NCI-H526 treated with DMSO at 0.1 percent for 48 hours (cell line): ENCODE measurements around the gene STX16.
A peak's percentile ranks its signal among the peaks of the same experiment; 100 is the strongest.

ENCODE experiments used
- DNase-seq: peaks from one replicate; lab custom pipeline; 2025; lab: John Stamatoyannopoulos, UW

Gene STX16

DNA sequence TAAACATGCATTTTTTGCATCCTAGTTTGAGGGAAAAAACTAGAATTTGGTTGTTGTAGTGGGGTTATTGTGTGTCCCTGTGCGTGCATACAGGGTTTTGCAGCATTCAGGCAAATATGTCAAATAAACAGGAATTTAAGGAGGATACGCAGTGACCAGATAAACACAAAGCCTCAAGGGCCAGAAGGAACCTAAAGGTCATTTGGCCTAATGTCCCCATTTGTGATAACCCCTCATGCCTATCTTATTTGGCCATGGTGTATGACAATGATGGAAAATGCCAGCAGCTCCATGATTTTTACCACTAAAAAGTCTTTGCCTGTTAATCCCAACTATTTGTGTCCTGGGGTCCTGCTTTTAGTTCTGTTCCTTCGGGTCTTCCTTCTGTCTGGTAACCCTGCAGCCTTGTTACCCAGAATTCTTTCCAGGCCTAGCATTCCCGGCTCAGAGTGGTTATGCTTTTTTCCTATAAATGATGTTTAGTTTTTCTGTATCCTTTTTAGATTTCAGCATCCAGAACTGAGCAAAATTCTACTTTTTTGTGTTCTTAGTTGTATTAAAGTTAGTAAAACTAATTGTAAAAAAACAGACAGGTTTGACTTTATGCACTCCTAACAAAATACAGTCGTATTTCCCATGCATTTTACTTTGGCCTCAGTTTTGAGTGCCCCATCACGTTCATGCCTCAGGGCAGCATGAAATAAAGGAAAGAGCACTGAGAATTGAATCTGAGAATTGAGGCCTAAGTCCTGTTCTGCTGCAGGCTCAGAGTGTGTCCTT, 4.4 kb downstream of the STX16 start:
- DNase-seq: no peak

DNA sequence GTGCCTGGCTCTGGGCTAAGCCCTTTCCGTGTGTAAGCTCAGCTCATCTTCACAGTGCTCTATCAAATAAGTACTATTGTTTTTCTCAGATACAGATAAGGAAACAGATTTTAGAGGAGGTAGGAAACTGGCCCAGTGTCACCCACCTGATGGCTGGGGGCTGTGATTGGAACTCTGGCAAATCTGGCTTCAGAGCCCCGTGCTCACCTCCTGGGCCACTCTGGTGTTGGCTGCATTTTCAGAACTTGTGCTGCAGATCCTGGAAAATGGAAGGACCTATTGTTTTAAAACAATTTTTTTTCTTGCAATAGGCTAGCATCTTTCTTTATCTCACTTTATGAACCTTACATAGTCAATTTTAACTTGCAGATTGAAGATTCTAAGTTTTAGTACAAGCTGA, 5.7 kb downstream of the STX16 start:
- DNase-seq: no peak

DNA sequence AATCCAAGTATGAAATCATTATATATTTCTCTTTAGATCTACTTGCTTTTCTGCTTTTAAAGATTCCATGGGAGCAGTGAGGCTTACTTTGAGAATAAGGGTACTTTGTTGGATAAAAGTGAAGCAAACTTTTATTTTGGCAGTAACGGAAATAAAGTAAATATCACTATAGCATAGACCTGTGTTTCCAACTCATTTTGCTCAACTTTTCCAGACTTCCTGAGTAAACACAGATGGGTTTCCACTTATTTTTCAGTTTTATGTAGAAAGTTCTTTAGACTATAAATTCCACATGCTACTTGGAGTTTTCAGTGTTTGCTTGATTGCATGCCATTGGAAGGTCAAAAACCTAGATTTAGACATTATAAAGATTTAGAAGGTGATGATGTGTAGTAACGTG, 6.2 kb downstream of the STX16 start:
- DNase-seq: no peak

DNA sequence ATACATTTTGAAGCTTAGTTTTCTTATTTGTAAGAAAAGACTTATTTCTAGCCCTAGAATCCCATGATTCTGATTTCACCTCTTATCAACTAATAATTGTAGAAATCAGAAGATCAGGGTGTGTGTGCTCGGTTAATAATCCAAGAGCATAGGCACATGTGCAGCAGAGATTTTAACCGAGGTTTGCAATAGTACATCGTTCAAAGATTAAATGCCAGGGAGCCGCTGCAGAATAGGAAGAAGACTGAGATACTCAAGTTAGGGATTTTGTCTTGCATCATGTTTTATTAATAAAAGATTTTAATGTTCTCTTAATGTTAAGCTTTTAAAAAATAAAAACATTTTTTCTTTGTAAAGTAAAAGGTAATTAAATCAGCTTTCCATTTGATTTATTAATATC, 6.9 kb downstream of the STX16 start:
- no peak for DNase-seq

DNA sequence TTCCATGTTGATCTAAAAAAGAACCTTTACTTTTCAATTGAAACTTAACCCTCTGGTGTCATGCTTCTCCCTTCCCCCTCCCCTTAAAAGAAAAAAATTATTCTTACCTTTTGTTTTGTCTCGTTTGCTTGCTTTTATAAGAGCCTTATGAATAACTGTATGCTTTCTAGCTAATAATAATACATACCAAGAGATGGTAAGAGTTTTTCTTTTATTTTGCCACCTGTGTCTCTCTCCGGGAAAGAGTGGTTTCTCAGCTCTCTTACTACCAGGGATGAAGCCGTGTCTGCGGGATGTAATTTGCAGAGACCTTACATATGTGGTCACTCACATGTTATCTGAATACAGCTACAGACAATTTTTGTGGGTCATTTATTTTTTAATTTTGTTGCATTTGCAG, 7.7 kb downstream of the STX16 start:
- no peak for DNase-seq

DNA sequence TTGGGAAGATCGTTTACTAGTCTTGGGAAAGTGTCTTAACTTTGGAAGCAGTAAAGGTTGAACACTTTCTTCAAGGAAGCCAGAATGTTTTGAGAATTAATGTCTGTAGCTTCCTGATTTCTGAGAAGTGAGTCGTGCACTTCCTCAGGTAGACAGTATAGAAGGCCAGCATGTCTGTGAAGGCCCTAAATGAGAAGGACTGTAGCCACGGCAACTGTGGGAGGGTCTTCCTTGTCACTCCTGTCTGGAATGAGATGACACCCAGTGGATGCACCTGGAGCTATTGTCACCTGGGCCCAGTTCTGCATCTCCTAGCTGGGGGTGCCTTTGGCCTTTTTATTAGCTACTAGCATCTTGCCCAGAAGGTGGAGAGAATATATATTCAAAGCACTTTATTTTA, 8.8 kb downstream of the STX16 start:
- DNase-seq: no peak

DNA sequence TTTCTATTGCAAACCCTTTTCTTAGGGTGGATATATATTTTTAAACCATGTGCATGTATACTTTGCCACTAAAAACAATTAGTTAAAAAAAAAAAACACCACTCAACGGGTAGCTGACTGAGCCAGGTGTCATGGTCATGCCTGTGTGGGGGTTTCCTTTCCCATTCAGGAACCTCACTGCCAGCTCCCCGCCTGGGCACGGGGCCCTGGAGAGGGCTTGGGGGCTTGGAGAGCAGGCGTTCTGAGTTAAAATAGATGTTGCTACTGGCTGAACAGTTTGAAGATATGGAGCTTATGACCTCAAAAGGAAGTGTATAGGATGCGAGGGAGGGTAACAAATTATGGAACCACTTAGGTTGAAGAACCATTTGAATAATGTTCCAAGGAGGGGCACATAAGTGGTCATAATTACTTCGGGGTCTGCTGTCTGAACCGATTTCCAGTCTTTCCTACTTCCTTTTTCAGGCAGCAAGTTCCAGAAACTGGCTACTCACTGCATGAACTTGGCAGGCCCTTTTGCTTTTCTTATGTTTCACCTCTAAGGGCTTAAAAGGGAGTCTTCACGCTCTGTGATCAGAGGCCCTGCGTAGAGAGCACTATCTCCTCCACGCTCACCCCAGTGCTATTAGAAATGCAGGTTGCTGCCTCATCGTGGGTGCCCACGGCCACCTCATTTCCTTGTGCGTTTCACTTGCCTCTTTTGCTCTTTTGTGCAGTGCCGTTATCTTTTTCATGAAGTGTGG, 9.9 kb downstream of the STX16 start:
- DNase-seq: no peak

DNA sequence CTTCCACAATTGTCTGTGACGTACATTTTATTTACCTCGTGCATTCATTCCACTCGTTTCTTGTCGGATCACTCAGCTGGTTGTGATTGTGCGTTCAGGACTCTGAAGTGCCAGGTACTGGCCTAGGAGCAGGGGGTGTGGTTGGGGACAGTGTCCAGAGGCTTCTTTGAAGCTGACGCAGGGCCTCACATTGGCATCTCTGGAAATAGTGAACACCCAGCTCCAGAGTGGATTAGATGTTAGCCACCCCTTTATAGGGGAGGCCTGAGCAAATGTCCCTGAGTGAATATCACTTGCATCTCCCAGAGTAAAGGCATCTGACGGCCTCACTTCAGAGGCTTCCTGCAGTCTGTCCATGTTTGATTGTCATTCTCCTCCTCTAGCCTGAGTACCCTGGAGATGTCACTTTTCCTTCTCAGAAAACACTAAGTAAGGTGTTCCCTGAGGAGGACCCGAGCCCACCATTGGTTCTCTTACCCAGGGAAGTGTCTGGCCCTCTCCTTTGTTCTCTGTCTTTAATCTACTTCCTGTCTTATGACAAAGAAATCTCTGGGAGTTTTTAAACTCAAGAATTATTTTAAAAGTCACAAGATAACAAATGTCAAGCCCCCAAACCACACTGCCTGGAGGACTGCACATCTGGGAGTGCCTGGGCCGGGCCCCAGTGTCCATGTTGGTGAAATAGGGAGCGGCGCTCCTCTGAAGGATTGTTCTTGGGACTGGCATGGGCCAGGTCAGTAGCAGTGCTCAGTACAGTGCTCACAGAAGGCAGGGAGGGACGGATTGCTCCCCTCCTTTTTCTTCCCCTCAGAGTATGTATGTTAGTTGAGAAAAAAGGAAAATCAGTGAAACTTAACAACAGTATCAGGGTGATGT, 10.8 kb downstream of the STX16 start:
- DNase-seq: no peak

DNA sequence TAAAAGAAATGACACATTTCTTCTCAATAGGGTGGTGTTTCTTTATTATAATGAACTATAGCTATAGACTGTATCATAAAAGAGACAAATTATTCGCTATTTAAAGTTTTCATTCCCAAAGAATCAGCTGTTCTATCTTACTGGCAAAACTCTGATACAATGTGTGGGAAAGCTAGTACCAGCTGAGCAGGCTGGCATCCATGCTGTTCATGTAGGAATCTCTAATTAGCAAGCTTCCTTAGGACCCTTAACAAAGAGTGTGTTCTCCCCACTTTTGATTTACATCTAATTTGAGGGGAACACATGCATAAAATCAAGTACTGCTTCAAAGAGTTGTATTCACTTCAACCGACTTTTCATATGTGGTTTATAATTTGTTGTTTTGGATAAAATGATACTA, 13.2 kb downstream of the STX16 start:
- no peak for DNase-seq

DNA sequence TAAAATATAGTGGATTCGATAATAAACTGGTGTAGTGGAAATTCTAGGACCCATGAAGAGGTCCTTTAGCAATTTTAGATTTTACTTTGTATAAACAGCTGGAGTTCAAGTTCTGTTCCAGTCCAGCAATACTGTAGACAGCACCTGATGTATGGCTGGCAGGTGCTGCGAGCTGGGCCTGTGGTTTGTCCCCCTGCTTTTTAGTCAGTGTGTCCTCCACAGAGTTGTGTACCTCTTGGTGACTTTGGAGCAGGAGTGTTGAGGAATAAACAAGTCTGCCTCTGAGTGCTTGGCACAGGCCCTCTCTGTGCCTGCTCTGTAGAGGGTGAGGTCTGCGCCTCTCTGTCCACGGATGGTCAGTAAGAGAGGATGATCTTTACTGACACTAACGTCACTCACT, 13.8 kb downstream of the STX16 start:
- no peak for DNase-seq

DNA sequence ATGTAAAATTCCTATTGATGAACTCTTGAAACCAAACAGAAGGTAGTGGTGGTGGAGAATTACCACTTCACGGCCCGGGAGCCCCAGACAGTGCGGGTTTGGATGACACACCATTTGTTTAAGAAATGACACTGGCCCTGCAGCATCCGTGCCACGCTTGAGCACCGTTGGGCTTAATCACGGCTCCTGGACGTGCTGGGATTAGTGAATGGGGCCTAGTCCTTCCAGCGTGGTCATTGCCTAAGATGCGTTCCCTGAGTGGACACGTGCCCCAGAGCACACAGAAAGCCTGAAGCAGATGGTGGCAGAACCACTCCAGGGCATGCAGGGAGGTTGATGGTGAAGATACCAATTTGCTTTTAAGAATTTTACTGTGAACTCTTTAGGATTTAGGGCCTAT, 14.5 kb downstream of the STX16 start:
- DNase-seq: no peak

DNA sequence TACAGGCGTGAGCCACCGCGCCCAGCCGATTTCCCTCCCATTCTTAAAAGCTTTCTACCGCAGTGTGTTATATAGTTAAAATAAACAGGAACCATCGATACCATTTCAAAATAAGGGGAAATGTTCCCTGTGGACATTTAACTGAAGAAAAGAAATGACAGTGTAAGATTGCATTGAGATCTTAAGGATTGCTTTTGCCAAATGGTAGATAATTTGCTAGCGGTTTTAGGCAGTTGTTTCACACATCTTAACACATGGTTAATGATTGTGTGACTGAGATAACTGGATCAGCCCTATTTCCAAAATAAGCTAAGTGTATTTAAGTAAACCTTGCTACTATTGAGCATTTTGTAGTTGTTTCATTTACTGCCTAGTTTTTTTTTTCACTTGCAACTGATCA, 15.6 kb downstream of the STX16 start:
- DNase-seq: no peak

DNA sequence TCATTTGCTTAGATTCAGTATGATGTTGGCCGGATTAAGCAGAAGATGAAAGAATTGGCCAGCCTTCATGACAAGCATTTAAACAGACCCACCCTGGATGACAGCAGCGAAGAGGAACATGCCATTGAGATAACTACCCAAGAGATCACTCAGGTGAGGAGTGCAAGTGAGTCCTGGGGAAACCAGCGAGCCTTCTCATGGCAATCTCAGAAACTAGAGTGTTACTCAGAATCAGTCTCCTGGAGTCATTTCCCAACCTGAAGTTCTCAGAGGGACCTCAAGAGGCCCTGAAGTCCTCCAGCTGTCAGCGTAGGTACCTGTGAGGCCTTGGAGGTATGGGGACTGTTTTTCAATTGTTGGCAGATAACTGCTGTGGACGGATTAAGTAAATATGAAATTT, 16.9 kb downstream of the STX16 start:
- no peak for DNase-seq

DNA sequence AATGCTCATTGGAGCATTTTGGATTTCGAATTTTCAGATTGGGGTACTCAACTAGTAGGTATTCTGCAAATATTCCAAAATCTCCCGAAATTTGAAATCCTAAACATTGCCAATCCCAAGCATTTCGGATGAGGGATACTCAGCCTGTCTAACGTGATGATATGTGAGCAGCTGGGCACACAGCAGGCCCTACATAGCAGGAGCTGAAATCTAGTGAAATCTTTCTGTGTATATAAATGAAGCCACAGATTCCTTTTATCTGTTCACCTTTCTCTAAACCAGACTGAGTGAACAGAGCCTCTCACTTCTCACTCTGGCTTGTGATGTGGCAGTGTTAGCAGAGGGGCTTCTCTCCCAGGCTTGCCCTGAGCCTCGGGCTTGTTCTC, 17.8 kb downstream of the STX16 start:
- no peak for DNase-seq

DNA sequence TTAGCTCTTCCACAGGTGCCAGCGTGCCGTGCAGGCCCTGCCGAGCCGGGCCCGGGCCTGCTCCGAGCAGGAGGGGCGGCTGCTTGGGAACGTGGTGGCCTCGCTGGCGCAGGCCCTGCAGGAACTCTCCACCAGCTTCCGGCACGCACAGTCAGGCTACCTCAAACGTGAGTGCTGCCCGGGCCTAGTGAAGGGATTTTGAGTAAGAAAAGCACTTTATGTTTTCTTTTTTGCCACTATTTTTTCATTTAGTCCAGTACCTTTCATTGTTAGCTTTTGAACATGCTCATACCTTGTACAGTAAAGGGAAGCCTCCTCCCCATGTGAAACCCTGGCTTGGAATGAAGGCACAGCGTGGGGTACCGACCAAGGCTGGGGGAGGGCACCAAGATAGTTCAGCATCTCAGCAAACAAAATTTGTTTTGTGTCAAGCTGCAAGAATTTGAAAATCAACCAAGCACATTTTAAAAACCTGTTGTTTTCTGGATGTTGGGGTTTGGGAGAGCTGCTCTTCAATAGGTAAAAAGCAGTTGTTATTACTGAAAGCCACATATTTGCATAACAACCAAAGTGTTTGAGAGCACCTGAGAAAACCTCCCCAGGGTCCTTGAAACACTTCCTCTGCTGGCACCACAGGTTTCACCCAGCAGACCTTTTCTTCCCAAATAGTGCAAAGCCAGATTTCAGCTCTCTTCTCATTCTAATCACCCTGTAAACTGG, 18.4 kb downstream of the STX16 start:
- DNase-seq: peak; percentile 44

DNA sequence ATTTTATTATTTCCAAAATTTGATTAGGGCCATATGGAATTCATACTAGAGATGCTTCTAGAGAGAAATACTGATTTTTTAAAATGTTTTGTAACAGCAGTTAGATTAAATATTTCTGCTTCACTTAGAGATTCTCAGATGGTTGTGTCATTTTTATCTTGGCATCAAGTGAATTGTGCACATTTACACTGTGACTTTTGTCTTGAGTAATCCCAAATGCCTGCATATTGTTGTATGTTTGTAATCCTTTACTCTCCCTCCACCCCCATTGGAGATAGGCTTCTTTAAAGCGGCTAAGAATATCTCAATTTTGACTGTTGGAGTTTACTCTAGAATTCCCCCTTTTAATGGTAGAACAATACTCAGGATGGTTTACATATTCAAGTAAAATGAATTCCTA, 19.0 kb downstream of the STX16 start:
- no peak for DNase-seq

DNA sequence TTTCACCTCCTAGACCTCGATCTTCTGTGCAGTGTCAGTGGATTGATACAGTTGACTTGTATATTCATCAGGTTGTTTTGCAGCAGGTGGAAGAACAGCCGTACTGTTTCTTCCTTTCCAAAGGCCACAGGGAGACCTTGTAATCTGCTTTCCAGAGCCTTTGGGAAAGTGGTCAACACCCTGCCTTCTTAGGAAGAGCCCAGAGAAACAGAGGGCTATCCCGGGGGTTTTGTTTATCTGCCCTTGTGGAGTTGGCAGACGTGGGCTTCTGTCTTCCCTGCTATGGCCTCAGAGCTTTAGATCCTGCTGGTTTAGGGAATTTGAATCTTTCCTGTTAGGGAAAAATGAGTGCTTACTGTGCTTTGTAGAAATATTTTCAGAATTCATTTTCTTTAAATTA, 19.6 kb downstream of the STX16 start:
- no peak for DNase-seq

DNA sequence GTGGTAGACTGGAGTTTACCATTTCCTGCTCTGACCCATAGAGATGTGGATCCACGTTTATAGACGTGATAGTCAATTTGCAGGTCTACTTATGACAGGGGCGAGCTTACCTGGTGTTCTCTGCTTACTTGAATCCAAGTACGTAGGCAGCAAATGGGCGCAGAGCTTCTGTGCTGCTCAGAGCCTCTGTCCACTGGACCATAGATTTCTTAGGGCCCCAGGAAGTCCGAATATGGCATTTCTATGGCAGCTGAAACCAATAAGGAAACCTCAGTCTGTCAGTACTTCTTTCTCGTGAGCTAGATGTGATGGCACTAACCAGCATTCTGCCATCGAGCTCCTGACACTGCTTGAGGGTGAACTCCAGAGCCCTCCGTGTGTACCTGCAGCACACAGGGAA, 22.0 kb downstream of the STX16 start:
- DNase-seq: no peak

DNA sequence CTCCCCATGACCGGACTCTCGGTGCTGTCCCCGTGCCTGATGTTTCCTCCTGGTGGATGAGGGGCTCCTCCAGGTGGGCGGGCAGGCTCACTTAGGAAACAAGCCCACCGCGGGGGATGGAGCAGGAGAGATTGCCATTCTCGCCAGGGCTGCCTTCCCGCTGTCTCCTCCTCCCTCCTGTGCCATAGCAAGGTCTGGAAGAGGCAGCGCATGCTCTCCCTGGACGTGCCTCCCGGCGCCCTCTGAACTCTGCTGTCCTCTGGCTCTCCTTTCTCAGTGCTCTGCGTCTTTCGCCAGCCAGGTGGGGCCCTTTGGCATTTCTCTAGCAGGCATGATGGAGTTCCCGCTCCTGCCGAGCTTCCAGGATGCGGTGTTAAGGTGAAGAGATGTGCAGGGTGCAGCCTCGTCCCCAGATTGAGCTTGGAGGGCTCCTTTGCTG, 24.1 kb downstream of the STX16 start:
- DNase-seq: no peak

DNA sequence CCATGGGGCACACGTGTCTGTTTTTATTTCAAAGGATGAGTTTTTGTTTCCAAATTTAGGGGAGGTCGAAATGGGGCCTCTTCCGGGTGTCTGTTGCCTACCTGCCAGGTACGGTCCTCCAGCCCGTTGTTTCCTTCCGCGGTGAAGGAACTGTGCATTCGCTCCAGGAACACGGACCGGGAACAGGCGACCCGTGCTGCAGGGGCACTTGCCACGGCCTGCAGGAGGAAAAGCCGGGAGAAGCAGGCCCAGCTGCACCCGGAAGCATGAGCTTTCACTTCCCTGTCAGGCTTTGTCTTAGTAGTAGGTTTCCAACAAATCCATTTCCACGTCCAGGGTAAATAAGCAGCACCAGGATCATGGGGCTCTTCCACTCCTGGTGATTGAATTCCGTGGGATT, 24.6 kb downstream of the STX16 start:
- no peak for DNase-seq

DNA sequence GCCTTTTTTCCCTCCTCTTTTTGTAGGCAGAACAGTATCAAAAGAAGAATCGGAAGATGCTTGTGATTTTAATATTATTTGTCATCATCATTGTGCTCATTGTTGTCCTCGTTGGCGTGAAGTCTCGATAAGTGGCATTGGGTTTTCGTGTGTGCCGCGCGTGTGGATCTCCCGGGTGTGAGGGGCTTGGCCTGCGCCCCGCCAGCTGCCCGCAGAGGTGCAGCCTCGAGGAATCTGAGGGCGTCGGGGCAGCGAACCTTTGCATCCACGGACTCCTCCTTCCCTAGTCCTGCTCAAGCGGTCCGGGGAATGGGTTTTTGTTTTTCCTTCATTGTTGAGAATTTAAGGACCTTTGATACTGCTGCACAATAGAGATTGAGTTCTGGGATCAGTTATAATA, 25.1 kb downstream of the STX16 start:
- DNase-seq: no peak

DNA sequence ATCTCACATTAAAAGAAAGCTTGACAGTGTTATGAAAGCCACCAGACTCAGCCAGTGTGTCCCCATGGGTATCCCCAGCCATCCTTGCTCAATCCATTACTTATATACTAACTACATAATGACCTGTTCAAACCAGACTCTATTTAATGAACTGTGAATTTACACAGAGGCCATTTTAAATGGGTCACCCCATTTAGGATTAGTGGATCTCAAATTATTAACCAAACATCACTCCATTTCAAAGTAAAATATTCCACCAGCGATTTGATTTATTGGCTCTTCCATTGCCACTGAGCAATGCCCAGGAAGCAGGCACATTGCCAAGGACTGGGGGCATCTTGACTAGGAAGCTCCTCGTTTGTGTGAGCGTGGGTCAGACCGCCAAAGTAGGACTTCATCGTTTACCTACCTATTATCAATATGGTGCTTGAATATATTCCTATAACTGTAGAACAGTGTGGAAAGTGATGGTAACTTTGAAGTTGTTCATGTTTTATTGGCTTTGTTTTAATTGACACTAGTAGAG, 26.1 kb downstream of the STX16 start:
- DNase-seq: no peak
